Psoas muscle (tissue), 8 donors: Measurements from ENCODE around the gene NTRK2. TPM values are rescaled to one million over a fixed set of nuclear protein-coding genes. Genes with fewer than 3 reads are reported as not detected.

Source experiments
- ATAC-seq, 4 donors: fragments of 200-7000 bp; cut with Tn5 transposase; one replicate each; pipeline ENCODE4 v1.9.1; 2020; ENCODE audit warnings: moderate library complexity in 3 of 4, mild to moderate bottlenecking in 2 of 4
- DNase-seq, 2 donors: peaks; one replicate each; pipeline ENCODE4 v3.0.0-alpha.2; 2020
- H3K27ac ChIP-seq: fragments of 200-600 bp; one replicate; pipeline ENCODE4 v1.8.0; 2022
- H3K27me3 ChIP-seq, 3 donors: fragments of 200-600 bp in 1 of 3; one replicate each; pipeline versions ENCODE4 v1.6.1 to v1.8.0; 2013 to 2022; ENCODE audit warnings: low read length in 2 of 3, mild to moderate bottlenecking in 2 of 3, moderate library complexity in 1 of 3; ENCODE audit not compliant: insufficient read depth in 3 of 3
- H3K36me3 ChIP-seq, 2 donors: fragments of 200-600 bp in 1 of 2; one replicate each; pipeline versions ENCODE4 v1.6.1 to v1.8.0; 2013 to 2022; ENCODE audit warnings: low read depth in 1 of 2, mild to moderate bottlenecking in 1 of 2, moderate library complexity in 1 of 2; ENCODE audit not compliant: insufficient read depth in 1 of 2
- H3K4me1 ChIP-seq: fragments of 200-600 bp; one replicate; pipeline ENCODE4 v1.8.0; 2022
- H3K4me3 ChIP-seq: fragments of 200-600 bp; one replicate; pipeline ENCODE4 v1.8.0; 2022; ENCODE audit warnings: mild to moderate bottlenecking
- H3K9me3 ChIP-seq: fragments of 200-600 bp; one replicate; pipeline ENCODE4 v1.8.0; 2022
- WGBS, 3 donors: extraction: QIAGEN DNeasy Blood & Tissue Kit; methylation state at CpG; one replicate each; pipeline versions ENCODE4 v1.1.6 to v1.1.7; 2013; 5-methylcytosine and 5-hydroxymethylcytosine counted together
- intact Hi-C, 2 donors: fragments of 100-400 bp; cut with DNase I; formaldehyde crosslinking; loops; one replicate each; pipeline versions ENCODE4 v1.11.0 to v1.14.2; 2022
- polyA plus RNA-seq, 3 donors: library from polyadenylated mRNA; stranded (reverse); fragments of 200-250 nt; gene quantifications; one replicate each; pipeline ENCODE4 v1.2.3, GENCODE V29; 2013
- total RNA-seq, 4 donors: library from RNA; stranded (reverse); fragmentation: NEBNext Ultra II Directional in 2 of 4; extraction: Animal tissue kit (Norgen Biotek cat#: 25700) in 2 of 4; gene quantifications; one replicate each; pipeline versions ENCODE4 v1.2.1 to v1.2.4, GENCODE V29; 2021 to 2023
- TF ChIP-seq, protein P1 (sequence below): fragments of 200-600 bp; IDR thresholded peaks from one replicate; pipeline ENCODE4 v1.8.0; 2022; ENCODE audit warnings: antibody characterized with exemption
- donor health status: healthy with polysubstance abuse.
- donor health status: DM: no; HTN: no; CAD: no; lungs with moderate emphysema.
- donor health status: Bipolar disorder and iron deficiency.
- donor health status: healthy.
- donor health status: DM: yes; HTN: yes; CAD: no.
- donor health status: DM: no; HTN: no; CAD: no.
- donor health status: DM: no; HTN: no; CAD: no.
- donor health status: DM: yes; HTN: yes; CAD: no.

Gene NTRK2
- total and polyA plus RNA-seq, 7 donors: 0.46 to 3.6 (median 1.4) TPM

DNA sequence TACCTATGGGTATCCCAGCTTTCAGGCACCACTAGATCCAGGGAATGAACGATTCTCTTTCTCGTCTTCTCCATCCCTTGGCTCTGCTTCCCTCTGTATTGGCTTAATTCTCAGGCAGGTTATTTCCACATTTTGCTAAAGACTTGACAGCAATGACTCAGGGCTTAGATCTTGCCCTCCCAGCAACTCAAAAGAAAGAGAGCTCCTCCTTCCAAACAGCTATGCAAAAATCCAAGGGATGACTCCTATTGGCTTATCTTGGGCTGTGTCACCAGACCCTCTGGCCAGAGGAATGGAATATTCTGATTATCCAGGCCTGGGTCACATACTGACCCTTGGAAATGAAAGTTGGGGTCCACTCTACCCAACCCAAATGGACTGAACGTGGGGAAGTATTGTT lies 270.2 kb downstream of the NTRK2 start:
- no peaks in the 10 kb centered on the region for H3K4me1 ChIP-seq
- DNase-seq: no peak
- WGBS, 3 donors: 91 to 97% (median 91%) methylated on average over 3 of the region's 3 CpGs
- no peaks in the 10 kb centered on the region for H3K9me3 ChIP-seq
- H3K4me3 ChIP-seq: no peak overlapping the region
- no peaks in the 10 kb centered on the region for H3K36me3 ChIP-seq
- TF ChIP-seq, protein P1, sequence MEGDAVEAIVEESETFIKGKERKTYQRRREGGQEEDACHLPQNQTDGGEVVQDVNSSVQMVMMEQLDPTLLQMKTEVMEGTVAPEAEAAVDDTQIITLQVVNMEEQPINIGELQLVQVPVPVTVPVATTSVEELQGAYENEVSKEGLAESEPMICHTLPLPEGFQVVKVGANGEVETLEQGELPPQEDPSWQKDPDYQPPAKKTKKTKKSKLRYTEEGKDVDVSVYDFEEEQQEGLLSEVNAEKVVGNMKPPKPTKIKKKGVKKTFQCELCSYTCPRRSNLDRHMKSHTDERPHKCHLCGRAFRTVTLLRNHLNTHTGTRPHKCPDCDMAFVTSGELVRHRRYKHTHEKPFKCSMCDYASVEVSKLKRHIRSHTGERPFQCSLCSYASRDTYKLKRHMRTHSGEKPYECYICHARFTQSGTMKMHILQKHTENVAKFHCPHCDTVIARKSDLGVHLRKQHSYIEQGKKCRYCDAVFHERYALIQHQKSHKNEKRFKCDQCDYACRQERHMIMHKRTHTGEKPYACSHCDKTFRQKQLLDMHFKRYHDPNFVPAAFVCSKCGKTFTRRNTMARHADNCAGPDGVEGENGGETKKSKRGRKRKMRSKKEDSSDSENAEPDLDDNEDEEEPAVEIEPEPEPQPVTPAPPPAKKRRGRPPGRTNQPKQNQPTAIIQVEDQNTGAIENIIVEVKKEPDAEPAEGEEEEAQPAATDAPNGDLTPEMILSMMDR: no peak
- no peak overlapping the region for H3K27ac ChIP-seq
- H3K27me3 ChIP-seq: no peaks in the 10 kb centered on the region
- no peak for ATAC-seq
- intact Hi-C loops: no loop called here

DNA sequence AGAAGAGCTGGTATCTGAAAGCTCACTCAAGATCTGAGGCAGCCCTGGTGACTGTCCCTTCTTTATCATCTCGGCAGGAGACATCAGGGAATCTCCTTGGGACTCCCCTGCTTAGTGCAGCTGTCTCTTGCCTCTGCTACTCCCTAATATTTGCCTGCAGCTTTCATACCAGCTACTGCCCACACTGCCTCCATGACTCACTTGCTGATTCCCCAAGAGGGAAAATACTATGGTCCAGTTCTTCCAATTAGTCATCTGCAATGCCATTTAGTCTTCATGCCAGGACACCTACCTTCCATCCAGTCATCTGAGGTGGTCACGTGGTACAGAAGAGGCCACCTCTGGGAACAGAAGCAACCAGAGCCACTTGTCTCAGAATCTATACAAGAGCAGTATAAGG lies 270.8 kb downstream of the NTRK2 start:
- no peaks in the 10 kb centered on the region for H3K36me3 ChIP-seq
- no peak overlapping the region for H3K27ac ChIP-seq
- H3K27me3 ChIP-seq: no peaks in the 10 kb centered on the region
- TF ChIP-seq, protein P1: no peak
- DNase-seq: no peak
- no peaks in the 10 kb centered on the region for H3K9me3 ChIP-seq
- H3K4me3 ChIP-seq: no peak overlapping the region
- H3K4me1 ChIP-seq: no peaks in the 10 kb centered on the region
- ATAC-seq: no peak
- WGBS, 3 donors: 46 to 79% (median 50%) methylated on average over 2 of the region's 2 CpGs
- intact Hi-C loops: no loop called here

DNA sequence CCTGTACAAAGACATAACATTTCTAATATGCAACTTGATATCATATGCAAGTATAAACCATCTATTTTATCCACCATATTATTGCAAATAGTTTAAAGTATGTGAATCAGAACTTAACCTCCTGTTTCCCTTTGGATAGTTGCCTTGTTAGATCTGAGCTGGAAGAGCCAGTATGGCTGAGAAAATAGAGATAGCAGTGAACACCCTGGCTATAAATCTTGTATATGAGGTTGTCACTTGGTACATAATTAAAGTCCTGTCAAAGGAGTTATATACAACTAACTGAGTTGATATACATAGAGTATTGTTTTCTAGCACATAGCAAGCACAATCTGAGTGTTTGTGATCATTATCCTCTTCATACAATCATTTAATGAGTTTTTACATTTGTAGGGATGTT lies 272.3 kb downstream of the NTRK2 start:
- Histone ChIP-seq H3K27me3 (no peaks in the 10 kb centered on the region), H3K4me1 (no peaks in the 10 kb centered on the region), H3K36me3 (no peaks in the 10 kb centered on the region), H3K27ac (no peak overlapping the region), H3K4me3 (no peak overlapping the region), H3K9me3 (no peaks in the 10 kb centered on the region)
- no peak for ATAC-seq
- TF ChIP-seq, protein P1: no peak
- no peak for DNase-seq
- intact Hi-C loops: no loop called here

DNA sequence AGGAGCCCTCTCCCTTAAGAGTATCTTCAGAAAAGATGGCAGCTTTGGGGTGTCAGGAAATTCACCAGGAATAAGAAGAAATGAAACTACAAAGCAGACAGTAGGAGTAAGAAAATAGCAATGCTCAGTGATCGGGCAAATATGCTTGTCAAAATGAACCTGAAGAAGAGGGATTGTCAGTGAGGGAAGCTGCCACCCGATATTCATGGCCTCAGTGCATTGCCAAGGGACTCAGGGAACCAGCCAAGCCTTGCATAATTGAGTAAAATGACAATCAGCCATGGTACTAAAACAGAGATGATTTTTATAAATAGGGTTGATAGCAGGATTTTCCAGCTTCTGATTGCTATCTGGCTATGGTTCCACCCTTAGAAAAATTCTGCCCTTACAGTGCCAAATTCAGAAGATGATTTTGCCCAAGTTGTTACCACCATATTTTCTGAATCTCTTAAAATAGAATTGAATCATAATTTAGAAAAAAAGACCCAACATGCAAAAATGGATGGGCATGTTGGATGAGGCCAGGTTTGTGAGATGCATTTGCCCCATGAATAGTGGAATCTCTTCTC lies 274.0 kb downstream of the NTRK2 start:
- DNase-seq (no peak), ATAC-seq (no peak)
- Histone ChIP-seq H3K36me3 (no peaks in the 10 kb centered on the region), H3K9me3 (no peaks in the 10 kb centered on the region), H3K27me3 (no peaks in the 10 kb centered on the region), H3K4me1 (no peaks in the 10 kb centered on the region), H3K27ac (no peak overlapping the region), H3K4me3 (no peak overlapping the region)
- 32 to 45% (median 33%) methylated on average over 2 of the region's 2 CpGs for WGBS, 3 donors
- TF ChIP-seq, protein P1: no peak
- intact Hi-C loops: no loop called here

DNA sequence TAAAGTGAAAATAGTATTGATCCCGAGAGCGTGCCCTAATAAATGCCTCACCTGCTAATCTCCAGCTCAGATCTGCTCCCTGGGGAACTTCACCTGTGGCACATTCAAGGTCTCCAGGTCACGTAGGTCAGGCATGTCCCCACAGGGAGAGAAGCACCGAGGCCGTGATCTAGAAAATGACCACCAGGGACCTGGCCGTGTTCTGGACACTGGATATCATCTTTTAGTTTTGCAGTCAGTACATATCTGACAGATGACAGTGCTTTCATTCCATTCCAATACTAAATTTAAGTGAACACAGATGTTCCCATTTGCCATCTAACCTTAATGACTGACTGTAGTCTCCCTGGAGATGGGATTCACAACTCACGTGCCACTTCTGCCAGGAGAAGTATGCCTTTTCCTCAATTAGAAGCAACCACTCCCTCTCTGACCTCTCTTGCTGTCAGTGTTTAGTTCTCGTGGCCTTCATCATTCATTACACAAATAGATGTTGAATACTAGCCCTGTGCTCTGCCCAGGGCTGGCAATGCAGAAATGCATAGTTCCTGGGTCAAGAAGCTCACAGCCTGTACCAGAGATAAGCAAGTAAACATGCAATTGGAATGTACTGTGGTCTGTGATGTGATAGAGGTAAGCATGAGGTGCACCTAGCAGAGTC lies 276.5 kb downstream of the NTRK2 start:
- TF ChIP-seq, protein P1: no peak
- H3K9me3 ChIP-seq: no peaks in the 10 kb centered on the region
- no peaks in the 10 kb centered on the region for H3K27me3 ChIP-seq
- H3K4me3 ChIP-seq: no peak overlapping the region
- intact Hi-C loops: no loop called here
- H3K4me1 ChIP-seq: no peaks in the 10 kb centered on the region
- WGBS, 3 donors: 71 to 76% (median 75%) methylated on average over 8 of the region's 8 CpGs
- ATAC-seq (peak in 2 of 4 donors; percentile 28 to 56), DNase-seq (no peak)
- H3K27ac ChIP-seq: no peak overlapping the region
- no peaks in the 10 kb centered on the region for H3K36me3 ChIP-seq
